Type B pancreatic cell (in vitro differentiated cells): ENCODE data around the gene OLFML1. TPM values are rescaled to one million over a fixed set of nuclear protein-coding genes. Genes with fewer than 3 reads are reported as not detected.

Experiments
- DNase-seq: peaks from one replicate; pipeline ENCODE4 v3.0.0; 2021; ENCODE audit warnings: mixed read lengths; ENCODE audit not compliant: unreplicated experiment; ENCODE audit errors: extremely low spot score
- H3K27ac Mint-ChIP-seq: 2 replicates; pipeline ENCODE4 v1.8.0; 2021; ENCODE audit warnings: mild to moderate bottlenecking, mixed read lengths
- H3K27me3 Mint-ChIP-seq: 2 replicates; pipeline ENCODE4 v1.8.0; 2021; ENCODE audit warnings: mixed read lengths
- H3K36me3 Mint-ChIP-seq: 2 replicates; pipeline ENCODE4 v1.8.0; 2021; ENCODE audit warnings: mixed read lengths
- H3K4me1 Mint-ChIP-seq: one replicate; pipeline ENCODE4 v1.8.0; 2021; ENCODE audit warnings: mixed read lengths; ENCODE audit not compliant: unreplicated experiment
- H3K4me3 Mint-ChIP-seq: 2 replicates; pipeline ENCODE4 v1.8.0; 2021; ENCODE audit warnings: mild to moderate bottlenecking, mixed read lengths
- H3K9me3 Mint-ChIP-seq: 2 replicates; pipeline ENCODE4 v1.8.0; 2021; ENCODE audit warnings: mixed read lengths
- CTCF ChIP-seq: fragments of 200-600 bp; sonication (generic); conservative IDR thresholded peaks from 2 replicates; pipeline ENCODE4 v1.5.0; 2021; ENCODE audit warnings: antibody characterized with exemption, mild to moderate bottlenecking
- total RNA-seq: library from RNA; stranded (reverse); gene quantifications from 2 replicates; pipeline ENCODE4 v1.2.1, GENCODE V29; 2021; ENCODE audit warnings: low replicate concordance

OLFML1 gene
- total RNA-seq, 1 donor from 2014 or later, result 11.8 TPM

GRCh38 chr11:7527029-7527428, 41.7 kb downstream of the OLFML1 start:
- no peaks in the 10 kb centered on the region for H3K27me3 Mint-ChIP-seq
- peak overlapping the region; percentile 27 for H3K27ac Mint-ChIP-seq
- peaks cover 13% of the 10 kb centered on the region for H3K4me1 Mint-ChIP-seq
- DNase-seq, result no peak
- TF ChIP-seq CTCF, result no peak
- H3K36me3 Mint-ChIP-seq, result peaks cover 12% of the 10 kb centered on the region
- H3K9me3 Mint-ChIP-seq, result no peaks in the 10 kb centered on the region
- H3K4me3 Mint-ChIP-seq, result no peak overlapping the region

- DNase-seq, result no peak
- Mint-ChIP-seq H3K27ac (no peak overlapping the region), H3K27me3 (no peaks in the 10 kb centered on the region), H3K4me3 (no peak overlapping the region), H3K36me3 (peaks cover 12% of the 10 kb centered on the region), H3K4me1 (peaks cover 14% of the 10 kb centered on the region), H3K9me3 (no peaks in the 10 kb centered on the region)
- no peak for TF ChIP-seq CTCF
Measured at GRCh38 chr11:7528514-7529049, 43.3 kb downstream of the OLFML1 start.

- Mint-ChIP-seq H3K4me1 (peaks cover 10% of the 10 kb centered on the region), H3K9me3 (no peaks in the 10 kb centered on the region), H3K4me3 (no peak overlapping the region), H3K36me3 (peaks cover 12% of the 10 kb centered on the region), H3K27ac (no peak overlapping the region), H3K27me3 (no peaks in the 10 kb centered on the region)
- DNase-seq, result no peak
- TF ChIP-seq CTCF, result no peak
Measured at GRCh38 chr11:7530013-7530640, 44.8 kb downstream of the OLFML1 start.

- no peaks in the 10 kb centered on the region for H3K27me3 Mint-ChIP-seq
- no peak for DNase-seq
- peaks cover 11% of the 10 kb centered on the region for H3K4me1 Mint-ChIP-seq
- H3K9me3 Mint-ChIP-seq, result no peaks in the 10 kb centered on the region
- H3K4me3 Mint-ChIP-seq, result no peak overlapping the region
- no peak for TF ChIP-seq CTCF
- no peak overlapping the region for H3K27ac Mint-ChIP-seq
- H3K36me3 Mint-ChIP-seq, result peaks cover 12% of the 10 kb centered on the region
Measured at GRCh38 chr11:7531011-7531410, 45.7 kb downstream of the OLFML1 start.

- H3K27ac Mint-ChIP-seq, result no peak overlapping the region
- no peaks in the 10 kb centered on the region for H3K9me3 Mint-ChIP-seq
- no peaks in the 10 kb centered on the region for H3K27me3 Mint-ChIP-seq
- no peak overlapping the region for H3K4me3 Mint-ChIP-seq
- H3K4me1 Mint-ChIP-seq, result peaks cover 18% of the 10 kb centered on the region
- H3K36me3 Mint-ChIP-seq, result peaks cover 12% of the 10 kb centered on the region
- no peak for DNase-seq
- no peak for TF ChIP-seq CTCF
Measured at GRCh38 chr11:7532405-7533145, 47.3 kb downstream of the OLFML1 start.
